Thyroid gland (tissue), 4 donors: Measurements from ENCODE around the gene TSPAN10.

Source experiments
- CTCF ChIP-seq, 6 experiments: fragments of 200-600 bp in 3 of 6; fragments of 450-650 bp in 3 of 6; sonication (generic) in 3 of 6; IDR thresholded peaks; one replicate each; pipeline ENCODE4 v1.5.1; 2016 to 2019; ENCODE audit warnings: antibody characterized with exemption in 6 of 6, mild to moderate bottlenecking in 2 of 6, inconsistent platforms in 1 of 6, moderate library complexity in 1 of 6
- POLR2A ChIP-seq, 2 donors: fragments of 450-650 bp; IDR thresholded peaks; one replicate each; pipeline ENCODE4 v1.6.1; 2017; ENCODE audit warnings: antibody characterized with exemption in 2 of 2, mild to moderate bottlenecking in 2 of 2, moderate library complexity in 1 of 2

DNA sequence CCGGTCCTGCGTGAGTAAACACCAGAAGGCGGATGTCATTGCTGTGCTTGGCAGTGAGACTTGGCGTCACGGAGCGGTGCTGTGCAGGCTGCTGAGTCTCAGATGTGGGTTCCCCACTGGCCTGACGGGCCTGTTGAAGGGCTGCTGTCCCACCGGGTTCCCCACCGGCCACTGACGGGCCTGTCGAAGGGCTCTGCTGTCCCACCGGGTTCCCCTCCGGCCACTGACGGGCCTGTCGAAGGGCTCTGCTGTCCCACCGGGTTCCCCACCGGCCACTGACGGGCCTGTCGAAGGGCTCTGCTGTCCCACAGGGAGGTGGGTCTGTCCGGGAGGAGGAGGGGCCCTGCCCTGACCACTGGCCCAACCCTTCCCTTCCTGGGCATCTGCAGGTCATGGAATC is 49.6 kb downstream of the TSPAN10 start:
- no peak for TF ChIP-seq CTCF (IDR thresholded peaks at IDR 0.05)
- TF ChIP-seq POLR2A (IDR thresholded peaks at IDR 0.05): no peak
